GM19035 (cell line): Measurements from ENCODE around the gene SRP68.

Source experiments
- ATAC-seq: cut with Tn5 transposase; IDR thresholded peaks from one replicate; pipeline ENCODE4 v1.9.1; 2021; ENCODE audit not compliant: unreplicated experiment

Gene SRP68

DNA sequence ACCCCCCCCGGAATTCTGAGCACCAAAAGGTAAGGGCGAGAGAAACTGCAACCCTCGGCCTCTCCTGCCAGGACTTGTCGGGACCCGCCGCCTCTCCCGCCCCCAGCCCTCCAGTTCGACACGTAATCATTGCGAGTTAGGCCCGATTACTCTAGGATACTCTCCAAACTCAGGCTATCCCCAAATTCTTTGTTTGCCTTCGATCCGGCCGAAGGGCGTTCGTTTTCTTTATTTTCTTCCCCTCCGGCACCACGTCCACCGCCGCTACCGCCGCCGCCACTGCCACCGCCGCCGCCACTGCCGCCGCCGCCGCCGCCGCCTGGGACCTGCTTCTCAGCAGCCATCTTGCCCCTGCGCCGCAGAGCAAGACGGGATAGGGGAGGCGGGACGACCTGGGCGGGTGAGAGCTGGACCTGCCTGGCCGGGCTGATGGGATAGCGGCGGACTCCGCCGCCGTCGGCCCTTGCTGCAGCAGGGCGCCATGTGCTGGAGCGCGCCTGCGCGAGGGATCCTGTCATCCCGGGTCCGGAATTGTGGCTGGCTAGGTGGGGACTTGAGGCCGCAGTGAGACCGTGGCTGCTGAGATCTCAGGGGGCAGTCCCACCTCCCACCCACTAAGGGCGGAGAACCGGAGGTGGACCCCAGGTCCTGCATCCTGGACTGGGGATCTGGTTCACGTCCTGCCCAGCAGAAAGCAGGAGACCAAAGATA, at the start of gene SRP68:
SRP68 (minus strand) TSS at position 370 of the 711 bp plus-strand sequence; CDS start at position 344, 26 bp downstream.
- ATAC-seq: peak; percentile 97

DNA sequence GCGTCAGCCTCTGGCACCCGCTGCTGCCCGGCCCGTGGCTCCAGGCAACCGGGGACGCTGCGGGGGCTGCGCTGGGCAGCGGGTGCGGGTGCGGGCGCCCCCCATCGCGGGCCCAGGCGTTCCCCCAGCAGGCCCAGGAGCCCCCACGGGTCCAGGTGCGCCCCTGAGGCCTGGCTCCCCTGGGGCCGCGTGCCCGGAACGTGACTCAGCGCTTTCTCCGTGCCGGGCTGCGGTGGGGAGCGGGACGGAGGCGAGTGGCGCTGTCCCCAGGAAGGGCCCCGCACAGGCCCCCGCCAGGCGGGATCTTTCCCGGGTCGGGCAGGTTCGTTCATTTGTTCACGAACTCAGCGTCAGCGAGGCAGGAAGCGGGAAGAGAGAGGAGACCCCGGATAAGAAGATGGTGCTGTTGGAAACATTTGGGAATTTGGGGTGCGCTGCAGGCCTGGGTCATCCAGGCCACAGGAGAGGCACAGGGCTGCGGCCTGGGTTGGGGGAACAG, 49.7 kb upstream of the SRP68 start:
- ATAC-seq: no peak

DNA sequence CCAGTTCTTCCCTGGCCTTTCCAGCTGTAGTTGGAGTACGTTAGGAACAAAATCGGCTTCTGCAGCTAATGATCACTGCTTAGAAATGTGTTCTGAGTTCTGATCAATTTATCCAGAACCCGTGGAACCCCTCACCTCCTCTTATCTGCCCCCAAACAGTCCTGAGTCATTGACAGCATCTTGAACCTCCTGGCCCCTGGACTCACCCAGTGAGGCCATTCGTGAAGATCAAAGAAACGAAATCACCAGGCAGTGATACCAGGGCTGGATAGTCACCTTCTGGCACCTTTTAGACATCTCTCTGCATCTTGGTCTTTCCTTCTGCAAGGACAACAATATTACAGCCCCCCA, 48.3 kb upstream of the SRP68 start:
- no peak for ATAC-seq

DNA sequence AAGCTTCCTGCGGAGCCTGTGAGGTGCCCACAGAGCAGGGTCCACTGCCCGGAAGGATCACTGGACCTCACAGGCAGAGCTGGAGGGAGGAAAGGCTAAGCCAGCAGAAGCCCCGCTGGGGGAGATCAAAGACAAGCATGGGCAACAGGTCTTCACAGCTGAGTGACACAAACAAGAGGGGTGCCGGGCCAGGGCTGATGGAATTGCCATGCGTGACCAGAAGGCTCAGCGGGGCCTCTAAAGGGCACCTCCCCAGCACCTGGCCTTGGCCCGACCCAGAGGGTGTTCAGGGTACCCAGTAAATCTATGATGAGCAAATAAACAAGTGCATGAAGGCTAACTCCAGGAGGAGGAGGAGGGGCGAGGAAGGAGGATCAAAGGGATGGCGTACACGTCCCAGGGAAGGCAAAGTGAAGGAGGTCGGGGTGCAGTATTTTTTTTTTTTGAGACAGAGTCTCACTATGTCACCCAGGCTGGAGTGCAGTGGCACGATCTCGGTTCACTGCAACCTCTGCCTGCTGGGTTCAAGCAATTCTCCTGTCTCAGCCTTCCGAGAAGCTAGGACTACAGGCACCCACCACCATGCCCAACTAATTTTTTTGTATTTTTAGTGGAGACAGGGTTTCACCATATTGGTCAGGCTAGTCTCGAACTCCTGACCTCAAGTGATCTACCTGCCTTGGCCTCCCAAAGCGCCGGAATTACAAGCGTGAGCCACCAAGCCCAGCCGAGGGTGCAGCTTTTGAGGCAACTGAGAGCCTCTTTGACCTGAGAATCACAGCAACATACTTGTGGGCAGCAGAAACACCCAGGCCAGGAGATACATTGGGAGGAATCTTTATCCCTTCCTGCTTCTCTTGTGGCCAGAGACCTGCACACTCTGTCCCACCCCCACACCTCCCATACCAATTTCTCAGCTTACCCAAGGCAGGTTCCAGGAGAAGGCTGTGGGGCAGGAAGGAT, 47.4 kb upstream of the SRP68 start:
- no peak for ATAC-seq

DNA sequence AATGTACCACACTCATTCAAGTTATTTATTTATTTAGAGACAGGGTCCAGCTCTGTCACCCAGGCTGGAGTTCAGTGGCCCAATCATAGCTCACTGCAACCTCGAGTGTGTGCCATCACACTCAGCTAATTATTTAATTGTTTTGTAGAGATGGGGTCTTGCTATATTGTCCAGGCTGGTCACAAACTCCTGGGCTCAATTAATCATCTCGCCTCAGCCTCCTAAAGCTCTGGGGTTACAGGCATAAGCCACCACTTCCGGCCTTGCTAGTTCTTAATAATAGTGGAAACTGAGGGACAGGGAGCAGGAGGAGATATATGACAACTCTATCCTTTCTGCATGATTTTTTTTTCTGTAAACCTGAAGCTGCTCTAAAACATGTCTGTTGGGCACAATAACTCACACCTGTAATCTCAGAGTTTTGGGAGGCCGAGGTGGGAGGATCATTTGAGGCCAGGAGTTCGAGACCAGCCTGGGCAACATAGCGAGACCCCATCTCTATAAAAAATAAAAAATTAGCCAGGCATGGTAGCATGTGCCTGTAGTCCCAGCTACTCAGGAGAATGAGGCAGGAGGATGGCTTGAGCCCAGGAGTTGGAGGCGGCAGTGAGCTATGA, 42.9 kb upstream of the SRP68 start:
- ATAC-seq: no peak

DNA sequence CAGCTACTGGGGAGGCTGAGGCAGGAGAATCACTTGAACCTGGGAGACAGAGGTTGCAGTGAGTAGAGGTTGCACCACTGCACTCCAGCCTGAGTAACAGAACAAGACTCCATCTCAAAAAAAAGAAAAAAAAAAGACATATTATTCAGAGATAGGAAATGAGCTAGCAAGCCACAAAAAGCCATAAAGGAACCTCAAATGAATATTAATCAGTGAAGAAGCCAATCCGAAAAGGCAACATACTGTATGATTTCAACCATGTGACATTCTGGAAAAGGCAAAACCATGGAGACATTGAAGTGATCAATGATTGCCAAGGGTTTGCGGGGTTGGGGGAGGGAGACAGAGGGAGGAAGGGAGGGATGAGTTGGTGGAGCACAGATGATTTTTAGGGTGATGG, 39.6 kb upstream of the SRP68 start:
- no peak for ATAC-seq

DNA sequence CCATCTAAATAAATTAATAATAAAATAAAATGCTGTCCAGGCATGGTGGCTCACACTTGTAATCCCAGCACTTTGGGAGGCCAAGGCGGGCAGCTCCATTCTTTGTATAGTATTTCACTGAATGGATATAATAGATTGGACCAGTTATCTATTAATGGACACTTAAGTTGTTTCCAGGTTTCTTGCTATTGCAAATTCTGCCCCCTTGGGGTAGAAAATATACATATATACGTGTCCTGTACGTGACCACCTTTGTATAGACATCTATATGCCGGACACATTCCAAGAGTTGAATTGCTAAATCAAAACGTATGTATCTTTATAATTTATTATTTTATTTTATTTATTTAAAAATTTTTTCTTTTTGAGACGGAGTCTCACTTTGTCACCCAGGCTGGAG, 35.2 kb upstream of the SRP68 start:
- no peak for ATAC-seq

DNA sequence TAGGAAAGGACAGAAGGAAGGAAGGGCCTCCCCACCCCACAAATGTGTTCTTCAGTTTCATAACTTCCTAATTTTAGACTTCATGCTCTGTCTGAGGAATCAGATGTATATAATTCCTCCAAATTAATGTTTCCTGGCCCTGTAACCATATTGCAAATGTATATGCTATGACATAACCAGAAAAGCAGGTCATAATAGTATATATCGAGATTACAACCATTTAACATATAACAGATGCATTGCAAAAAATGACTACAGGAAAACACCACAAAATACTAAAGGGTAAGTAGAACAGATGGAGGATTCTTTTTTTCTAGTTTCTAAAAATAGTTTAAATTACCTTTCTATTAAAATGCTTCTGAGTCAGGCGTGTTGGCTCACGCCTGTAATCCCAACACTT, 34.4 kb upstream of the SRP68 start:
- ATAC-seq: no peak

DNA sequence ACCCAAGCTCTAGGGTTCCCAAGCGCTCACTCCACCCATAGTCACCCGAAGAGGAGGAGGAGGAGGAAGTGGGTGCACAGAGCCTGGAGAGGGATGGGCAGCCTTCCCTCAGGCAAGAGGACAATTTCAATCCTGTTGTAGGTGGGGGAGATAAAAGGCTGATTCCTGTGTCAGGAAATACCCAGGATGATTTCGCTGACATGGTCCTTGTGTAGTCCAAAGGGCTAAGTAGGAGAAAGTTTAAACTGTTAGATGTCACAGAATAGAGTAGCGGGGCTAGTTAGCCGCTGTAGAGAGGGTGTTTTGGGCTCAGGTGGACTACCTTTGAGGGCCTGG, 32.5 kb upstream of the SRP68 start:
- no peak for ATAC-seq

DNA sequence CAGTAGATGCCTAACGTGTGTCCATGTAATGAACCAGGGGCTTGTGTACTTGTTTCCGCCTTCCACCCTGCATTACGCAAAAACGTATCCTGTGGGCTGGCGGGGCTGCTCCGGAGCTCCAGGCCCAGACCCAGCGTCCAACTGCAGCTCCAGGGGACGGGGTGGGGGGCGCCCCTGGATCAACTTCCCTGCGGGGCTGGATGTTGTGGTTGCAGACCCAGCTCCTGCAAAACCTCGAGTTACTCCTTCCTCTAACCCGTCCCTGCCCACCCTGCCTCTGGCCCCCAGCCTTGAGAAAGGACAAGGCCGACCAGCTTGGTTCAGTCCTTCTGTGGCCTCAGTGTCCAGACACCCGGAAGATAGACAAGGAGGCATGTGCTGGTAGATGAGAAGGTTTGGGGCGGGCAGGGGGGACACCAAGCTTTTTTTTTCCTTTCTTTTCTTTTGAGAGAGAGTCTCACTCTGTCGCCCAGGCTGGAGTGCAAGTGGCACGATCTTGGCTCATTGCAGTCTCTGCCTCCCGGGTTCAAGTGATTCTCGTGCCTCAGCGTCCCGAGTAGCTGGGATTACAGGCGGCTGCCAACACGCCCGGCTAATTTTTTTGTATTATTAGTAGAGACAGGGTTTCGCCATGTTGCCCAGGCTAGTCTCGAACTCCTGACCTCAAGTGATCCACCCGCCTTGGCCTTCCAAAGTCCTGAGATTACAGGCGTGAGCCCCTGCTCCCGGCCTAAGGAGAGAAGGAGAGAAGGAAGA, 32.0 kb upstream of the SRP68 start:
- no peak for ATAC-seq

DNA sequence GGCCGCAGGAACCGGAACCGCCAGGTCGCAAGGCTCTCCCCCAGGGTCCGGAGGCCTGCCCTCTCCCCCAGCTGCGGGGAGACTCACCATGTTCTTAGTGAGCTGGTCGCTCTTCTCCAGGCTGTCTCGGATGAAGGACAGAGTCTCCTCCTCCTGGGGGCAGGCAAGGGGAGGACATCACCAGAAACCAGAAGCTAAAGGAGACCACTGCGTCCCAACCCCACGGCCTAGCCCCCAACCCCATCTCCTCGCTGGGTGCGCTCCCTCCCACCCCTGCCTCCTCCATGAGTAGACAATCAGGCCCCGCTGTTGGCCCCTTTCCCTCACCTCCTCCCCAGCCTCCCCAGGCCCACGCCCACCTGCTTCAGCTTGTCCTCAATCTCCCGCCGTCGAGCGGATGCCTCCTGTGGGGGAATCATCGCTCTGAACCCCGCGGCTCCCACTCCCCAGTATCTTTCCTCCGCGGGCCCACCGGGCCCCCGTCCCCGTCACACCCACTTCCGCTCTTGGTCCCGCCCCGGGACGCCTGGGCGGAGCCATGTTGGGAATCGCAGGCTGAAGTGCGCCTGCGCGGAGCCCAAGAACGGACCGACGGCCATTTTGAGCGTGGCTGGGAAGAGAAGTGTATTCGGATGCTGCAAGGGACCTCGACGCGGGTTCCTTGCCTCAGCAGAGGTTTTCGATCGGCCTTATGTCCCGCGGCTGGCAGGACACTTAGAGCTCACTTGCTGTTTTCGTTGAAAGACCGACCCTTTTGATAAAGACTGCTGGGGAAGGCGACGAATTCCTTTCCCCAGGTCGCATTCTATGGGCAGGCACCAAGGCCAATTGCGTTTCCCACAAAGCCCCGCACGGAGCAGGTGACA, 31.2 kb upstream of the SRP68 start, which contains the start of gene EXOC7:
EXOC7 (minus strand) TSS at position 514 of the 866 bp plus-strand sequence; CDS start at position 419, 95 bp downstream.
- peak; percentile 90 for ATAC-seq

DNA sequence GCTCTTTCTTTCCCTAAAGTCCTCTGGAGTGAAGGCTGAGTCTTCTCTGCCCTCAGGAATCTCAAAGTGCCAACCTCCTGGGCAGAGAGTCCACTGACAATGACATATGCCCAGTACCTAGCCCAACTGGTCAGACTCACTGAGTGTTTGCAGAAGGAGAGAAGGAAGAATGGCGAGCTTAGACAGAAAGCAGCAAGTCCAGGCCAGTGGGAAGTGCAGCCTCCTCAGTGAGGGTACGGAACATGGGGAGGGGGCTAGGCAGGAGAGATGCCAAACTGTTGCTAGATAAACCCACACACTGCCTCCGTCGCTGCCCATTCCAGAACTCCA, 30.6 kb upstream of the SRP68 start:
- no peak for ATAC-seq

DNA sequence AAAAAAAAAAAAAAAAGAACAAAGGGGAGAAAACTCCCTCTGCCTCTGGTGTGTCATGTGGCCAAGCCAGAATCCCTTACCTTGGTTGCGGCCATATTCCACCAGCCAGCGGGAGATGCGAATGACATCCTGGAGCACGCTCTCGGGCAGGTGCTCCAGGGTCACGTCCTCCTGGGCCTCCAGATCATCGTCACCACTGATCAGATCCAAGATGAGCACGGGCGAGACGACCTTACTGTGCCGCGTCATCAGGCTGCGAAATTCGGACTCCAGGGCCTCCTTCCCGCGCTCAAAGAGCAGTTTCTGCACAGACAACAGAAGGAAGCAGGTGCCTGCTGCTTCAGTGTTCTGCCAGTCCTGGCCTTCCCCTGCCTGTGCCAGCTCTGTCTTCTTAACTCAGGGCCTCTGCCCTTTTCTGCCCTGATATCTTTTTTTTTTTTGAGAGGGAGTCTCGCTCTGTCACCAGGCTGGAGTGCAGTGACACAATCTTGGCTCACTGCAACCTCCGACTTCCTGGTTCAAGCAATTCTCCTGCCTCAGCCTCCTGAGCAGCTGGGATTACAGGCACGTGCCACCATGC, 25.5 kb upstream of the SRP68 start:
- no peak for ATAC-seq

DNA sequence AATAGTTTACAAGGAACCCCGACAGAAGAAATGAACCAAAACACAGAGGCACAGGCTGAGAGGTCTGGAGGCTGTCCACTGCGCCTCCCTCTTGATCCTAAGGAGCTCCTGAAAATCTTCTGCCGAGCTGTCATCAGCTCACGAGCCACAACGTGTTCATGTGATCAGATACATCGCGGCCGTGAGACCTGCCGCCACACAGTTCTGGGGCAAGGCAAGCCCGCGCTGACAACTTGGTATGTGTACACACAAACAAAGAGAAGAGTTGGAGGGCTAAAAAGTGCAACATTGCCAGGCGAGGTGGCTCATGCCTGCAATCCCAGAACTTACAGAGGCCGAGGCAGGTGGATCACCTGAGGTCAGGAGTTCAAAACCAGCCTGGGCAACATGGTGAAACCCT, 23.6 kb upstream of the SRP68 start:
- ATAC-seq: no peak

DNA sequence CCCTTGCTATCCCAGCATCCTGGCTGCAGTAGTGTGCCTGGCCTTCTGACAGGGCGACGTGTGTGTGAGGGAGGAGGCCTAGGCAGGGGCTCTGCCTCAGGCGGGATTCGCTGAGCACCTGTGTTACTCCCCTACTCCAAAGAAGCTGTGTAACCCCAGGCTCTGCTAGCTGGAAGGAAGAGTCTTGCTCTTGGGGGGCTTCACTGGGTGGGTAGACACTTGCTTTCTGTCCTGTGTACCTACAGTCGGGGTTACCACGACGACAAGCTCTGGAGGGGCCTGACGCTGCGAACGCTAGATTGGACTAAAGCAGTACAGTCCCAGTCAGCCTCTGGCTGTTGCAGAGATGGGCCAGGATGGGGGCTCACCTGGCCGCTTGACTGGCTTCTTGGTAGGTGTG, 21.7 kb upstream of the SRP68 start:
- ATAC-seq: no peak

DNA sequence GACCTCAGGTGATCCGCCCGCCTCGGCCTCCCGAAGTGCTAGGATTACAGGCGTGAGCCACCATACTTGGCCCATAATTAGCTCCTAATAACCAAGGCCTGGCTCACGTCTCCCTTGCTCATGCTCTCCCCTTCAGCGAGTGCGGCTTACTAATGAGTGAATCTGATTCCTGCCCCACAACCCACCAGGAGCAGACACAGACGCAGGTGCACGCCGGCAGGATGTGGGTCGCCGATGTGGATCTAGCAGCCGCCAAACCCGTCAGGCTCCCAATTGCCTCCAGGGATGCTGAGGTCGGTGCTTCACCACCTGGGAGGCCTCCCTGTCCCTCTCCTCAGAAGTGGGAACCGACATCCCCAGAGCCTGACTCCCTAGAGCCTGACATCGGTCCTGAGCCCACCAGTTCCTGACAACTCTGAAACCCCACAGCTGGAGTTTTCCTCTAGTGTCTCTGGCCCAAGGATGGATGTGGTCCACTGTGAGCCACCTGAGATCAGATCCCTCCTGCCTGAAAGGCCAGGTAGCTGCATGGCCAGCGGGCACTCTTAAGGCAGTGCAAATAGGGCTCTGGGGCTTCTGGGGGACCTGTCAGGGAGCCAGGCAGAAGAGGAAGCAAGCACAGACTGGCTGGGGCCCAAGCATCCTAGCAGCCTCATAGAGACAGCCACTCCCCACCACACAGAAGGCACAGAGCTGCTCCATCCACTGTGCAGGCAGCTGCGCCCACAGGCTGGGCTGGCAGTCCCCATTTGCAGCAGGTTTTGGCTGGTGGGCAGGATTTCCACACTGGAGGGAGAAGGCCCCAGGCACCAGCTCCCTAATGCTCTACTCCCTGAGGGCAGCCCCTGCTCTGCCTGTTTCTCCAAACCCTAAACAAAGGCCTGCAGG, 20.5 kb upstream of the SRP68 start:
- ATAC-seq: no peak

DNA sequence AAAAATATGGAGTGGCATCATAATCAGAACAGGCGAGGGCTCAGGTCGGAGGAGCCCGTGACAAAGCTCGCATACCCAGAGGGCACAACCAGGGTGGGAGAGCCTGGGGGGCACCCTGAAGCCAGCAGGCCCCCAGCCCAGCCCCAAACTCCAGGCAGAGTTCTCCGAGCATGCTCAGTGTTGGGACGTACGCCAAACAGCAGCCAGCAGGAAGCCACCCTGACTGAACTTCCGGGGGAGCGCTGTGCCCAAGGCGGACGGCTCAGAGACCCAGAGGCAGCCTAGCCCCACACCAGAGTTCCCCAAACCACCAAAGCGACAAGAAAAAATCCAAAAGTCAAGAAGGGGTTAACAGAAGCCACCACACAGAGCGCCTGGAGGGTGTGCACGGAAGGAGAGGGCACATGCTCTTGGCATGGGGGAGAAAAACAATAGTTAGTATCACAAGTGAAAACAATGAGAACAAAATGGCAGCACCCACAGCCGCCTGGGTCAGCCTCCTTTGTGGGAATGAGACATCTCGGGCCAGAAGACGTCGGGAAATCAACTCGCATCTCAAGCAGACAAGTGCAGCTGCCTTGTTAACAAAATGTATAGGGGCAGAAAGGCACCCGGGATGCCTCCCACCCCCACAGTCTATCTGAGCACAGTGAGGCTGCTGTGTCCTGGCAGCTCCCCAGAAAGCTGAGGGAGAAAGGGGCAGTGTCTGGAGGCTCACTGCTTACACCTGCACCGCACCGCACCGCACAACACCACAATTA, 19.4 kb upstream of the SRP68 start:
- ATAC-seq: no peak

DNA sequence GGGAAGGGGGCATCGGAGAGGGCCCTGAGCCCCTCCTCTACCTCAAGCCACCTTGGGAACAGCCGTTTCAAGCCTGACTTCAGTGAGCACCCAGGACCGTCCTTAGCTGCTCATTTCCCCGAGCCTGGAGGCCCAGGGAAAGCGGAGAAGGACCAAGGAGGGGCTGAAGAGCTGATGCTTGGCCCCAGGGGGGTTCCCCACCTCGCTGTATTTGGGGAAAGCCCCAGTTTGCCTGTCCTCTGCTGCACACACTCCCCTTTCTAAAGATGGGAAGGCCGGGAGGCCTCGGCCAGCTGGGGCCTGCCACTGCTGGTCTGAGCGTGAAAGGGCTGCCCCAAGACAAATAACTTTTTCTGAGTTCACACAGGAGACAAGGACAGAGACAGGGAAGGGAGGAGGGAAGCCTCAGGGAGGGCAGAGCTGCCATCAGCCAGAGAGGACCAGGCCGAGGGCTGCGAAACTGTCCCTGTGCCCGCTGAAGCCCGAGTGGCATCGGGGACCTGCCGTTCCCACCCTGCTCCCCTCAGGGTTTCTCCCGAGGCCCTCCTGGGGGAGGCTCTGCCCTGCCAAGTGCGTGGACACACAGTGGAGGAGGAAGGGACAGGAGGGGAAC, 18.3 kb upstream of the SRP68 start:
- no peak for ATAC-seq
